Right kidney (tissue), 9 donors: ENCODE measurements around the gene PES1.
"Not testable (repeated sequence)": the region's sequence is repeated elsewhere in the genome, so short reads cannot be mapped to it uniquely, and the experiment has no call there.

ENCODE experiments used
- DNase-seq: peaks from one replicate; pipeline ENCODE4 v3.0.0-alpha.2; 2016
- long read RNA-seq, 8 donors: transcript quantifications; one replicate each; lab custom pipeline, GENCODE V29; 2026

Gene PES1
- long read RNA-seq, donor 1, transcript PES1-202 (15 exons, 2,295 nt) = major isoform, 14 of 18 reads
- long read RNA-seq, donor 1, partial matches to known transcripts = 0 of 18 reads
- long read RNA-seq, donor 1, other reads (novel, unspliced or antisense) = 0 of 18 reads
- long read RNA-seq, donor 2, transcript PES1-202 (15 exons, 2,295 nt) = major isoform, 6 of 9 reads
- long read RNA-seq, donor 2, partial matches to known transcripts = 0 of 9 reads
- long read RNA-seq, donor 2, other reads (novel, unspliced or antisense) = 0 of 9 reads
- long read RNA-seq, donor 3, partial matches to known transcripts = 0 of 5 reads
- long read RNA-seq, donor 3, other reads (novel, unspliced or antisense) = 0 of 5 reads
- long read RNA-seq, donor 4, transcript PES1-202 (15 exons, 2,295 nt) = major isoform, 5 of 12 reads
- long read RNA-seq, donor 4, partial matches to known transcripts = 0 of 12 reads
- long read RNA-seq, donor 4, other reads (novel, unspliced or antisense) = 0 of 12 reads
- long read RNA-seq, donor 5, transcript PES1-209 (4 exons, 713 nt) = minor isoform, 5 of 94 reads
- long read RNA-seq, donor 5, transcript PES1-202 (15 exons, 2,295 nt) = major isoform, 14 of 94 reads
- long read RNA-seq, donor 5, partial matches to known transcripts = 54 of 94 reads
- long read RNA-seq, donor 5, other reads (novel, unspliced or antisense) = 18 of 94 reads
- long read RNA-seq, donor 6, transcript PES1-202 (15 exons, 2,295 nt) = major isoform, 5 of 49 reads
- long read RNA-seq, donor 6, partial matches to known transcripts = 21 of 49 reads
- long read RNA-seq, donor 6, other reads (novel, unspliced or antisense) = 20 of 49 reads
- long read RNA-seq, donor 7, transcript PES1-202 (15 exons, 2,295 nt) = major isoform, 7 of 17 reads
- long read RNA-seq, donor 7, partial matches to known transcripts = 0 of 17 reads
- long read RNA-seq, donor 7, other reads (novel, unspliced or antisense) = 0 of 17 reads
- long read RNA-seq, donor 8, transcript PES1-202 (15 exons, 2,295 nt) = major isoform, 16 of 58 reads
- long read RNA-seq, donor 8, partial matches to known transcripts = 5 of 58 reads
- long read RNA-seq, donor 8, other reads (novel, unspliced or antisense) = 33 of 58 reads

- peak; percentile 99 for DNase-seq
Measured at GRCh38 chr22:30591588-30592359, at the start of gene PES1. Gene PES1, minus strand, starts transcription at chr22:30591910. Its CDS starts 77 bp downstream, at chr22:30591833.

GRCh38 chr22:30640839-30641430 is 49.2 kb upstream of the PES1 start:
- no peak for DNase-seq

- DNase-seq = no peak
Measured at GRCh38 chr22:30640361-30640760, 48.7 kb upstream of the PES1 start.

GRCh38 chr22:30637701-30638114 is 46.0 kb upstream of the PES1 start:
- DNase-seq = no peak

- no peak for DNase-seq
Measured at GRCh38 chr22:30636226-30637077, 44.7 kb upstream of the PES1 start.

- peak; percentile 84 for DNase-seq
Measured at GRCh38 chr22:30635273-30636225, 43.8 kb upstream of the PES1 start, which contains the start of gene SLC35E4. Gene SLC35E4, plus strand, starts transcription at chr22:30635781. Its CDS starts 670 bp downstream, at chr22:30636451.

- peak; percentile 84 for DNase-seq
Measured at GRCh38 chr22:30634471-30635233, 42.9 kb upstream of the PES1 start.

- DNase-seq = not testable (repeated sequence)
Measured at GRCh38 chr22:30631469-30631868, 39.8 kb upstream of the PES1 start.

- DNase-seq = no peak
Measured at GRCh38 chr22:30628491-30628890, 36.8 kb upstream of the PES1 start.

GRCh38 chr22:30627471-30627870 is 35.8 kb upstream of the PES1 start:
- DNase-seq = no peak

GRCh38 chr22:30626413-30626812 is 34.7 kb upstream of the PES1 start:
- DNase-seq = no peak

GRCh38 chr22:30619909-30620308 is 28.2 kb upstream of the PES1 start:
- DNase-seq = not testable (repeated sequence)

GRCh38 chr22:30617819-30618218 is 26.1 kb upstream of the PES1 start:
- no peak for DNase-seq

- DNase-seq = no peak
Measured at GRCh38 chr22:30615543-30615954, 23.8 kb upstream of the PES1 start.

- DNase-seq = no peak
Measured at GRCh38 chr22:30614879-30615278, 23.2 kb upstream of the PES1 start.

GRCh38 chr22:30614268-30614667 is 22.6 kb upstream of the PES1 start:
- no peak for DNase-seq

- no peak for DNase-seq
Measured at GRCh38 chr22:30612789-30613188, 21.1 kb upstream of the PES1 start.

GRCh38 chr22:30611197-30611596 is 19.5 kb upstream of the PES1 start:
- no peak for DNase-seq
